GM19240 (cell line): ENCODE measurements around the gene SH3RF3.

Source experiments
- DNase-seq: peaks from one replicate; pipeline ENCODE4 v3.0.0; 2011; ENCODE audit warnings: low spot score; ENCODE audit not compliant: insufficient read length

Gene SH3RF3

GRCh38 chr2:109138449-109138848 lies 9.4 kb downstream of the SH3RF3 start:
- DNase-seq = no peak

- DNase-seq = no peak
These were observed 10.0 kb downstream of the SH3RF3 start for GRCh38 chr2:109139002-109139401.

GRCh38 chr2:109139865-109140396 lies 10.9 kb downstream of the SH3RF3 start:
- no peak for DNase-seq

- no peak for DNase-seq
These were observed 12.1 kb downstream of the SH3RF3 start for GRCh38 chr2:109141006-109141600.

GRCh38 chr2:109141727-109142283 lies 12.8 kb downstream of the SH3RF3 start:
- DNase-seq = no peak

- DNase-seq = no peak
These were observed 13.6 kb downstream of the SH3RF3 start for GRCh38 chr2:109142416-109143210.

- DNase-seq = no peak
These were observed 14.5 kb downstream of the SH3RF3 start for GRCh38 chr2:109143214-109144187.

- no peak for DNase-seq
These were observed 15.3 kb downstream of the SH3RF3 start for GRCh38 chr2:109144271-109144670.

- DNase-seq = no peak
These were observed 15.7 kb downstream of the SH3RF3 start for GRCh38 chr2:109144721-109145120.

GRCh38 chr2:109145286-109145685 lies 16.3 kb downstream of the SH3RF3 start:
- no peak for DNase-seq

- no peak for DNase-seq
These were observed 18.4 kb downstream of the SH3RF3 start for GRCh38 chr2:109147405-109147804.

GRCh38 chr2:109148117-109148746 lies 19.2 kb downstream of the SH3RF3 start:
- DNase-seq = no peak

GRCh38 chr2:109148991-109149645 lies 20.1 kb downstream of the SH3RF3 start:
- no peak for DNase-seq

GRCh38 chr2:109150559-109150958 lies 21.6 kb downstream of the SH3RF3 start:
- no peak for DNase-seq

- DNase-seq = no peak
These were observed 22.5 kb downstream of the SH3RF3 start for GRCh38 chr2:109151519-109151918.

GRCh38 chr2:109153005-109153784 lies 24.2 kb downstream of the SH3RF3 start:
- no peak for DNase-seq

GRCh38 chr2:109153807-109154206 lies 24.8 kb downstream of the SH3RF3 start:
- no peak for DNase-seq

- DNase-seq = no peak
These were observed 25.2 kb downstream of the SH3RF3 start for GRCh38 chr2:109154226-109154625.
